Measurements from ENCODE around the gene MYO1H.

DNA sequence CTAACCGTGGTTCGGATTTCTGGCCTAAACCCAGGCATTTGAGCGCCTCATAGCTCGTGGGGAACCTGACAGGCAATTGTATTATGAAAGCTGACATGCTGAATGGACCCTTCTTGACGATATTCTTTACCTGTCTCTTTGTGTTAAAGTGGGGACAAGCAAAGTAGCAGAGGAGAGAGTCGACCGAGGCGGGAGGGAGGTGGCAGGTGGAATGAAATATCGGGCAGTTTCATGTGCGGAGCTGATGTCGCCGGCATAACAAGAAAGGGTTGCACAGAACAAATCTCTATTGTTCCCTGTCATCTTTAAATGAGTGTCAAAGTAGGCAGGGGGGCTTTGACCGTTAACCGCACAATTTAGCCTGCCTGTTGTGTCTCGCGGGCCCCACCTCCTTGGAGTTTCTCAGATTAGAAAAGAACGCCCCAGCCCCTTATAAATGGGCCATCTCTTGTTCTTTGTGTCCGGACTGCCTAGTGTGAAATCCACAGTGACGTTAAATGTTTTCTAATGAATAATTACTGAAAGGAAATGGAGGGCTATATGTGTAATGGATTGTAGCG is 11.5 kb downstream of the MYO1H start:
- TF ChIP-seq, protein P1, sequence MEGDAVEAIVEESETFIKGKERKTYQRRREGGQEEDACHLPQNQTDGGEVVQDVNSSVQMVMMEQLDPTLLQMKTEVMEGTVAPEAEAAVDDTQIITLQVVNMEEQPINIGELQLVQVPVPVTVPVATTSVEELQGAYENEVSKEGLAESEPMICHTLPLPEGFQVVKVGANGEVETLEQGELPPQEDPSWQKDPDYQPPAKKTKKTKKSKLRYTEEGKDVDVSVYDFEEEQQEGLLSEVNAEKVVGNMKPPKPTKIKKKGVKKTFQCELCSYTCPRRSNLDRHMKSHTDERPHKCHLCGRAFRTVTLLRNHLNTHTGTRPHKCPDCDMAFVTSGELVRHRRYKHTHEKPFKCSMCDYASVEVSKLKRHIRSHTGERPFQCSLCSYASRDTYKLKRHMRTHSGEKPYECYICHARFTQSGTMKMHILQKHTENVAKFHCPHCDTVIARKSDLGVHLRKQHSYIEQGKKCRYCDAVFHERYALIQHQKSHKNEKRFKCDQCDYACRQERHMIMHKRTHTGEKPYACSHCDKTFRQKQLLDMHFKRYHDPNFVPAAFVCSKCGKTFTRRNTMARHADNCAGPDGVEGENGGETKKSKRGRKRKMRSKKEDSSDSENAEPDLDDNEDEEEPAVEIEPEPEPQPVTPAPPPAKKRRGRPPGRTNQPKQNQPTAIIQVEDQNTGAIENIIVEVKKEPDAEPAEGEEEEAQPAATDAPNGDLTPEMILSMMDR (IDR thresholded peaks at IDR 0.05; ENCODE audit: low read length) = no peak
- no peak for TF ChIP-seq EZH2 (IDR thresholded peaks at IDR 0.05; ENCODE audit: borderline replicate concordance, low read length)
